Measurements from ENCODE around the gene MAN1A1. TPM values are rescaled to one million over a fixed set of nuclear protein-coding genes. Genes with fewer than 3 reads are reported as not detected.

MAN1A1 gene
- total RNA-seq, 1 experiment from 2014 or later = 5.7 TPM

DNA sequence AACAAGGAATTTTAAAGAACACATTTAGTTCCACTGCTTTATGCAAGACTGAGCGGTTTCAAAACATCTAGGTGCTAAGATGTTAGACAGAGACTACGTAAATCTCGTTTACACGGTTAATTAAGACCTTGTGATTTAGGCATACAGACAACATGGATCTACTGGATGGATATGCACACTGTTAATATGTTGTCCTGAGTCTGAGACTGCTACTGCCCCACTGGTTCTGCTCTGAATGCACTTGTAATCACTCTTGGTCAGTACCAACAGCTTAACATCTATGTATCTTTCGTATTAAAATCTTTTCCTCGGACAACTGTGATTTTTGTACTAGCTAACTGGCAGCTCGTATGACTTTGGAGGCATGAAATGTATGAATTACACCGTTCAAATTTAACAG, 3.1 kb downstream of the MAN1A1 start:
- DNase-seq (ENCODE audit: low spot score) = no peak

DNA sequence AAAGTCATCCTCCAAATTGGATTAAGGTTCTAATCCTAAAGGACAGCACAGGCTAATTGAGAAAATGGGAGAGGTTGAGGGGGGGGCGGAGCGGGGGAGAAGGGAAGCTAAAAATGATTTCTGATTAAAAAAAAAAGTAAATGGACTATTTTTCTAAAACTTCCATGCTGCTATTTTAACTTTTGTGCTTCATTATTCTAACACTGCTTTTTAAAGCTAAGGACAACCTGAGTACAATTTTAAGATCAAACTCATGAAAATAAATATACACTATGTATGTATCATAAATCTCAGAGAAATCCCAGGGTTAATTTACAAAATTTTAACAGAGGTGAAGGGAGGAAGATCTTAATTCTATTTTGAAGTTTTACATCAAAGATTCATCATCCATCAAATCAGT, 4.4 kb downstream of the MAN1A1 start:
- no peak for DNase-seq (ENCODE audit: low spot score)

DNA sequence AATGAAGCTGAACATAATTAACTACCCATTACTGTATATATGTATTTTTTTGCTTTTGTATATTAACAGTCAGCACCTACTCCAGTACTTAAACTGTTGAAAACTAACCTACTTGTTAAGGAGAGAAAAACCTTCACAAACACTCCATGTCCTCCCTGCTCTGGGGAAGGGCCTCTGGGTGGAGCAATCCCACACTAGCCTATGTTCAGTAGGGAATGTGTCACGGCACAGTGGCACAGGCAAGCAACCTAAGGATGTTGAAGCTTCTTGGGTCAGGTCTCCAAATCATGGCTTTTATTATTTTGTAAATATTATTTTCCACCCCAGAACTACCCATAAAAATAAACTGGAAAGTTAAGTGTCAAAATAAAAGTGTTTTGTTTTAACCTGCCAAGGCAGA, 5.3 kb downstream of the MAN1A1 start:
- no peak for DNase-seq (ENCODE audit: low spot score)

DNA sequence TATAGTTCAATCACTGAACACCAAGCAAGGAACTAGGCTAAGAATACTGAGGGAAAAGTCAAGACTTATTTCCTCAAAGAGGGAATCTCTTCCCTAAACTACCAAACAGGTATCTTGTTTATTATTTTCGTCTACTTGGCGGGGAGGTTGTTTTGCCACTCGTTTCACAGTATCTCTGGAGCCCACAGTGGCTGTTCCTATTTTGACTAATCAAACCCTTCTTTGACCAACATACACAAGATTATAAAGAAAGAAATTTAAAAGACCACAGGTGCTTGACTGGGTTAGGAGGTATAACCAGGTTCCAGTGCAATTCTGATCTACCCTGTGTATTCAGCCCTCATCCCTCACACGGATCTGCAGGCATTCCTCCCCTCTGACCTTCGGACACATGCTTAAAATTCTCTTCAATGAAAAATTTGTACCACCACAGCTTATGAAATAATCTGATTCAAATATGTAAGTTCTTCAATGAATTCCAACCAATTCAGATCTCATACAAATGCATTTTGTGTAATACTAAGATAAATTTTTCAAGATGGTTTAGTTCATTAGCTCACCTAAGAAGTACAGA, 5.9 kb downstream of the MAN1A1 start:
- no peak for DNase-seq (ENCODE audit: low spot score)

DNA sequence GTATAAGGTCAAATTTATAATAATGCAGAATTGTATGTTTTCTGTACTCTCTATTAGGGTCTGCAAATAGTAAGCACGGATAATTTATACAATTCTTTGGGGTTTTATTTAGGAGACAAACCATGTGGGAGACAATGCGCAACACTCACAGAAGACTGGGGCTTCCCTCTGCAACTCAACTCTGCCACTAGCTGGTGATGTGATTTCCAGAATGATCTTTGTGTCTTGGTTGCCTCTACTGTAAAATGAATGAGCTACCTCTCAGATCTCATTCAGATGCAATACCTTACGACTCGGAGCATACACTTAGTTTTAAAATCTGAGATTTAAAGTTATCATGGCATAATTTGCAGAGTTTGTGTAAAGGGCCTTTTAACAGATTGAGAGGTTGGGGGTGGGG, 6.4 kb downstream of the MAN1A1 start:
- DNase-seq (ENCODE audit: low spot score) = no peak

DNA sequence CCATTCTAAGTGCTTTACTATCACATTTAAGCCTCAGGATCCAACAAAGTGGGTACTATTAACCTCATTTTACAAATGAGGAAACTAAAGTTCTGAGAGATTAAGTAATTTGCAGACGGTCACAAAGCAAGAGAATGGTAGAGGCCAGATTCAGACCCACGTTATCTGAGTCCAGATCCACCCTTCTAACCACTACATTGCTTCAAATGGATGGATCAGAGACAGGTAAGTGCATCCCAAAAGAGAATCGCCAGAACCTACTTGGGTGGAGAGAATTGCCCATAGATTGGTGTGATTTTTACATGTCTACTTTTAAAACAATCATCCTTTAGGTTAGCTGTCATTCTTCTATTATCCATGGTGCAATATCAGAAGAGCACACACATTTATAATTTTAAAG, 7.1 kb downstream of the MAN1A1 start:
- no peak for DNase-seq (ENCODE audit: low spot score)

DNA sequence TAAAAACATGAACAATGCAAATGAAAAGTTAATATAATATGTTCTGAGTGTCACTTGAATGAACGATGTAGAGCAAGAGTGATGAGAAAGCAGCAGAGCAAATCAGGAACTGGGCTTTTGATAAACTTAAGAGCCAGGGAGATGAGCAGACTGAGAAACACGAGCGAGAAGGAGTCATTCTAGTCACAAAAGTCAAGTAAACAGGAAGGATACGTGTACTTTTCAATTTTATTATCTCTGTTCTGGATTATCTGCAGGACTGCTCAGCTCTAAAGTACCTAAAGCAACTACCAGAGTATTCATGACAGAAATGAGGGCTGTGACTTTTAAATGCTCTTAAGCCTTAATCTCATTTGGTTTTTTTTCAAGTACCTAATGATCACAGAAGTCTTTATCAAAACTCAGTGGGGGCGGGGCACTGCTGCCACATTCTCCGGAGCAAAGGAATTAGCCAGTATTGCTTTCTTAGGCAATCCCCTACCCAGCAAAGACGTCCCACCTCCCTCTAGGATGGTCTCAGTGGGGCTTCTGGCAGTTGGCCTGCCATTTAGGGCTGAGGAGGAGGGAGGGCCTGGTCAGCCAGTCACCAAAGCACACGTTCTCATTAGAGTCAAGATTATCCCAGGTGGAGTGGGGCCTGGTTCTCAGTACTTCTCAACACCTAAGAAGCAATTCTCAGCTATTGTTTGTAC, 8.6 kb downstream of the MAN1A1 start:
- no peak for DNase-seq (ENCODE audit: low spot score)

DNA sequence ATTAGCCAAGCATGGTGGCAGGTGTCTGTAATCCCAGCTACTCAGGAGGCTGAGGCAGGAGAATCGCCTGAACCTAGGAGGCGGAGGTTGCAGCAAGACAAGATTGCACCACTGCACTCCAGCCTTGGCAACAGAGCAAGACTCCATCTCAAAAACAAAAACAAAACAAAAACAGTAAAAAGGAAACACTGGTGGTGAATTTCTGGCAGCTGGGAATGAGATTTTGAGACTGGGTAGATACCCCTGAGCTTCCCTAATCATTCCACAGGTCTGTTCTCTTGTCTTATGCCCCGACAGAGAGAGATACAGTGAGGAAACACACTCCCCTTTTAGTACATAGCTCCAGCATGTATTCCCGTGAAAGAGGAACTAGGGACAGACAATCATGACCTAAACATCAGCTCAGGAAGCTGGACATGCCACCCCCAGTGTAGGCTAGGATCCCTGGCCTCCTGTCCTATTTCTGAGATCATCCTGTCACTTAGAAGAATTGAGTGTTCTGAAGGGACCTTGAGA, 9.6 kb downstream of the MAN1A1 start:
- DNase-seq (ENCODE audit: low spot score) = no peak

DNA sequence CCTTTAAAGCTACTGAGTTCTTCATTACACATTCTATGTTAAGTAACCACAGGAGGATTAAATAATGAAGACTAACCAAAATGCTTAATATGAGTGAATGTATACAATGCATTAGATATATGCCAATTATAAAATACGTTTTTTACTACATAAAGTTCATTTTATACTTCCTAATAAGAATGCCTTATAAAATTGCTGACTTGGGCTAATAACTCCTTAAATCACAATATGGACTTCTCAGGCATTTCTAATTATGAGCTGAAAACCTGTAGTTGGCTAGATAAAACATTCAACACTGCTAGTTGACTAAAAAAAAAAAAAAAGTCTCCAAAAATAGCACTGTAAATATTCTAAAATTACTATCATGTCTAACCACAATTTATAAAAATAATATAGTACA, 11.8 kb downstream of the MAN1A1 start:
- no peak for DNase-seq (ENCODE audit: low spot score)

DNA sequence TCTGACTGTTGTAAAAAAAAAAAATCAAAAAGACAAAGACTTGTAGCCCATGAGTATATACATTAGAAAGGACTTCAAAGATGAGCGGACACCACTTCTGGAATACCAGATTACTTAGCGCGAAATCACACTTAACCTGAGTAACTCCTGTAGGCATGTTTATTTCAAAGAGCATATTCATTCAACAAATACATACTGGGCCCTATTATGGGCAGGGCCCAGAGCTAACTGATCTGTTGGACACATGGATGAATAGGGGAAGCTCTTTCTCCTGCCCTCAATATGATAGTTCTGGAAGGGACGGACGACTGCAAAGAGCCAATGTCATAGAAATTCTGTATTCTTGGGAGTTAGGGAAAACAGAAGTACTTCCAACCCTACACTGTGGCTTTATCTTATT, 12.3 kb downstream of the MAN1A1 start:
- DNase-seq (ENCODE audit: low spot score) = no peak

DNA sequence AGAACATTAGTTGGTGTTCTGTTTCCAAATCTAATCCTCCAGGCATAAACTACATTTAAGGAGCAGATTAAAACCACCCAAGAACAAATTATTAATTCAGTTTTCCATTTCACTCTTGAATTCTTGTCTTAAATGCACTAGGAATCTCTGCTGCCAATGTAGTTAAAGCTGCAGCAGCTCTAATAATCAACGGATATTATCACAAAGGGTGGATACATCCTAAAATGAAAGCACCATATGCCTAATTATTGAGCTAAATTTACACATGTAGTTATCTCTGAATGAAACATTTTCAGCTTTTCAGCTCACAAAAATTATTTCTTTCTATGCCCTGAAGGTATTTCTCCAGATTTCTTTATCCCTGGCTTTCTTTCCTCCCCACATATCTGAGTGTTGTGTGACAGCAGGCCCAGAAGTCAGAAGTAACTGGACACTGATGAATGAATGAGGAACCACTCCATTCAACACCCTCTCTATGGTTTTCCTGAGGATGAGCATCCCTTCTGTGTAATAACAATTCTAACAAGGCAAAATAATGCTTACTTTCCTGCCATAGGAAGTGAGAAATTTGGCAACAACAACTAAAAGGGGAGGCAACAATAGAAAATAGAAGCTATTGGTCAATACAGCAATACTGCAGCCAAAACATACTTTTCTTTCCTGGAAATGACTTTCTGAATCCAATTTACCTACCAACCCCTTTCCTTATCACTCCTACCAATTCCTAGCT, 14.9 kb downstream of the MAN1A1 start:
- DNase-seq (ENCODE audit: low spot score) = no peak

DNA sequence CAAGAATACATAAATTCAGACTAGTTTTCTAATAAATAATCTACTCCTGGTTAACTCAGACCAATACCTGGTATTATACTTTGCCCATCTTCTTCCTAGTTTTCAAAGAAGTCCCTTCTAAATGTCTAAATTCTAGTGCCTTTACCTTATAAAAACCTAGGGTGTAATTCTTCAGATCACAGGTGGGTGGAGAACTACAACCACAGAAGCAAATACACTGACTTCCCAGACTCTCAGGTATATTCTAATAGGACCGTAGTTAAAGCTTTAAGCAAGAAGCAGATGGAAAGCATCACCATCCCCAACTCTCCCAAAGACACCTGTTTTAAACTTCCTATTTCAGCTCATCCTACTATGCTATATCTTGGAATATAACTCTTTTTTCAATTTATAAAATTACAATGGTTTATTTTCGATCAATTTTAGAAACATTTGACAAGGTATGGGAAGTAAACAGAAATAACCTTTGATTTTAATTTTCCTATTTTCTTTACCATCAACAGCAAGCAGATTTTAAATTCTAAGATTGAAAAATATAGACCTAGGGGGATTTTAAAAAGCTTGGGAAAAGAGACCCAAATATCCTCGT, 15.8 kb downstream of the MAN1A1 start:
- peak; percentile 4 for DNase-seq (ENCODE audit: low spot score)

DNA sequence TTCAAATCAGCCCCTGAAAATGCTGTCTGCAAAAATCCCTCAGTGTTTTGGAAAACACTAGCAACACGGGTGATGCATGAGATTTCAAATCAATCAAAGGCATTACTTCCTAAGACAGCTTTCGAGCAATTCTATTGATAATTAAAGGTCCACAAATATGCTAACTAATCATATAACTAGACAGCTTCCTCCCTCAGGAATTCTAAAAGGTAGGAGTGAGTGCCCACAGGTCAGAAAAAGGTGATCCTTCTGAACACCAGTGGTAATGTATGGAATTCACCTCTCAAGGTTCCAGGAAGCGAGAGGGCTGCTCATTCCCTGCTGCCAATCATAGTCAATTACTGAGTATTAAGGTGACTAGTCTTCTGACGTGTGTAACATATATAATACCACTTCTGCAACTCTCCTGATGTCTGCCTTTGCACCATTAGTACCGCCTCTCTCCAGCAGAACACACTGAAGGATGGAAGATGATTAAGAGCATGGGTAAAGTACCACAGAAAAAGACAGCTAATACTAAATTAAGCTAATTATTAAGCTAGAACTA, 16.4 kb downstream of the MAN1A1 start:
- DNase-seq (ENCODE audit: low spot score) = no peak

DNA sequence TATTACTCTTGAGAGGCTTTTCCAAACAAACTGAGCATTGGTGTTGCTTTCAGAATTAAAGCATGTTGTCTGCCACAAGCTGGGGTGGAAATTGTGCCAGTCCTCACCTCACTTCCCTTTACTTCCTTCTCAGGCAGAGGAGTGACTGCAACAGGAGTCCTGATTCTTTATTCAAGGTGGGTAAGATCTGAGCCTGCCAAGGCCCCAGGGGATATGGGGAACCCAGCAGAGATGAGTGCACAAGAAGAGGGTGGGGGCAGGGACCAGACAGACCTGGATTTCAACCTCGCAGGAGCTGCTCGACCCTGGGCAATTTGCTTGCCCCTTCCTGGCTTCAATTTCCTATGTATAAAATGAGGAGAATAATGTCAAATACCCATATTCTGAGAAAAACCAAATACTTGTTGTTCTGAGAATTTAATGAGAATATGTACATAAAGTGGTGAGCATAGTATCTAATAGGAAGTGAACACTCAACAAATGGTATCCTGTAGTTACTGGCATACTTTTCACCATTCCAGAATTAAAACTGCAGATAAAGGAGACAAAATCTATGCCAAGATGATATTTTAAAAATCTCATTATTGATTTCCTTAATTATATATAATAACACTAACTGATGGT, 17.8 kb downstream of the MAN1A1 start:
- DNase-seq (ENCODE audit: low spot score) = no peak

DNA sequence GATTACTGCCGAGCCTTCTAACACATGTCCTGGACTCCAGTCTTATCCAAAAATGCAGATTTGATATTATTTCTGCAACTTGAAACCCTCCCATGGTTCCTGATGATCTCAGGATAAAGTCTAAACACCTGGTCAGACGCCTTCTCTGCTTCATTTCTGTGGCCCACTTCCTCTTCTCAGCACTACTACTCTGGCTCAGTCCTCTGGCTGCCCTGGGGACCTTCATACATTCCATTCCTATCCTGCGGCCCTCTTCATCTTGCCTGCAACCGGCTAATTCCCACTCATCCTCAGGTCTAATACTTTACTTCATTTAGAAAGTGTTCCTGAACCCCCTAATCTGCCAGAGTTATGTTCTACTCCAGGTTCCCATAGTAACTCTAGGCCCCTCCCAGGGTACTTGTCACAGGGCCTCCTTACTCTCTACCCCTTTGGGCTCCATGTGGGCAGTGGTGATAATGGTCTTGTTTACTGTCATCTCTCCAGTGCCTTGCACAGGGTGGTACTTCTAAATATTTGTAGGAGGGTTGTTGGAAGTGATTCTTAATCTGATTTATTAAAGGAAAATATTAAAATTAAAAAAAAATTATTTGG, 18.9 kb downstream of the MAN1A1 start:
- DNase-seq (ENCODE audit: low spot score) = no peak

DNA sequence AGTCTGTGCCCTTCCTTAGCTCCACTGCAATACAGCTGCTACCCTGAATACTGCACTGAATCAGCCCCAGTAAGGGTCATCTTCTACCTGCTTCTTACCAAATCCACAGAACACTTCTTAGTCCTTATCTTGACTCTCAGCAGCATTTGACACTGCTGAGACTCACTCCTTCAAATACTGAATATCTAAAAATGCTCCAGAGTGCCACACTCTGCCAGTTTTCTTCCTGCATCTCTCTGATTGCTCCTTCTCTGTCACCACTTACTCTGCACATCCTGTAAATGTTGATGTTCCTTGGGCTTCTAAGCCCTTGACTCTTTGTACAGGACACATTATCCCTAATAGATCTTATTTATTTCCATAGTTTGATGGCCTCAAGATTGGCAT, 19.8 kb downstream of the MAN1A1 start:
- no peak for DNase-seq (ENCODE audit: low spot score)

DNA sequence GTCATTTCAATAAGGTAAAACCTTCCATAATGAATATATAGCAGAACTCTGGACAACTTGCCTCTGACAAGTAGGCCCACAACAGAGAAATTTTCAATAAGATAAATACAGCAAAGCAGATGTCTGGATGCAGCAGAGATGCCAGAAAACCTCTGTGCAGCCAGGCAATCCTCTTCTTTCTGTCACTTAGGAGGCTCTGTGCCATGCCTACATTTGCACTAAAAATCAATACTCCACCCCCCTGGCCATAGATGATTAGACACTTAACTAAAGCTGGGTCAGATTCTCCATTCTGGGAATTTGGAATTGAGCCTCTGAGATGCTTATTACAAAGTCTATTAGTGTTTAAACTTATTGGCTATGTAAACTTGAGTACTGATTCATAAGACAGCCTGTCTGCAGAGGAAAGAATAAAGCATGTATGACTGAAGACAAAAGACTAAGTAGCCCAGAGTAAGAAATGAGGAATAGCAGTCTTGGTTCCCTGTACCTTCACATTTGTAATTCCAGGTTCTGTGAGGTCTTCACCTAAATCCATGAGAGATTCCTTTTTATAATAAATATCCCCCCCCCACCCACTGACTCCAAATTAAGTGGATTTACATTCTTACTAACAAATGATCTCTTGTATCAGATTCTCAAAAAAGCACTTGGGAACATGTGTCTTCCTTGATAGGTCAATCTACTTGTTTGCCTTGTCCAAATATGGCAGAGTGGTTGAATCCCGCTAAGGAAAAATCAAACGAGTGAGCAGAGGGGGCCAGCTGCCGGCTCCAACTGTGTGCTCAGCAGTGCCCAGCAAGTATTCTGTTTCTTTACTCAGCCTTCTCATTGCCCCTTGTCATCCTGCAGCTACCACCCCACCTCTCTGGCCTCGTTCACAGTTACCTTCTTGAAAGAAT, 20.4 kb downstream of the MAN1A1 start:
- no peak for DNase-seq (ENCODE audit: low spot score)

DNA sequence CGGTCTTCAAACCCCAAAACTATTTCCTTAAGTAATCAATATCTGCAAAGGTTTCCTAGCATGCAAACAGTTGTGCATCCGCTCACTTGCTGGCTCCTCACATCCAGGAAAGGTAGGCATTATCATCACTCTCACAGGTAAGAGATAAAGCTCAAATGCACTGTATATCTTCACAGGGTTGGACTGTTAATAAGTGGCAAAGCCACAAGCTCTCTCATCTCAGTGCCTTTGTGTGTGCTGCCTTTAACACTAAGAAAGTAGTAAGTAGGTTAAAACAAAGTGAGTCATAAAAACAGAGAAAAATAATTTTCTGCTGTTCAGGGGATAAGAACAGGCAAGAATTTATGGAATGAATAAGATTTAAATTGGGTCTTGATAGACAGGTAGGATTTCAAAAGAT, 21.3 kb downstream of the MAN1A1 start:
- no peak for DNase-seq (ENCODE audit: low spot score)

DNA sequence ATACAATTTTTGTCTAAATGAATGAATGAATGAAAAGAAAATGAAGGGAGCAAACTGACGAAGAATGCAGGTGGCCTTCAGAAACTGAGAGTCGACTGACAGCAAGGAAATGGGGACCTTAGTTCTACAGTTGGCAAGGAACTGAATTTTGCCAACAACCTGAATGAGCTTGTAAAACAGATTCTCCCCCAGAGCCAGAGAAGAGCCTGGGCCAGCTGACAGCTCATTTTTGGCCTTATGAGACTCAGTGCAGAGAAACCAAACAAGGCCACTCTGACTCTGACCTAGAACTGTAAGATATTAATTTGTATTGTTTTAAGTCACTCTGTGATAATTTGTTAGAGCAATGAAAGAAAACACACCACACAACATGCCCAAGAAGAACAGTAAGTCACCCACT, 21.8 kb downstream of the MAN1A1 start:
- no peak for DNase-seq (ENCODE audit: low spot score)

DNA sequence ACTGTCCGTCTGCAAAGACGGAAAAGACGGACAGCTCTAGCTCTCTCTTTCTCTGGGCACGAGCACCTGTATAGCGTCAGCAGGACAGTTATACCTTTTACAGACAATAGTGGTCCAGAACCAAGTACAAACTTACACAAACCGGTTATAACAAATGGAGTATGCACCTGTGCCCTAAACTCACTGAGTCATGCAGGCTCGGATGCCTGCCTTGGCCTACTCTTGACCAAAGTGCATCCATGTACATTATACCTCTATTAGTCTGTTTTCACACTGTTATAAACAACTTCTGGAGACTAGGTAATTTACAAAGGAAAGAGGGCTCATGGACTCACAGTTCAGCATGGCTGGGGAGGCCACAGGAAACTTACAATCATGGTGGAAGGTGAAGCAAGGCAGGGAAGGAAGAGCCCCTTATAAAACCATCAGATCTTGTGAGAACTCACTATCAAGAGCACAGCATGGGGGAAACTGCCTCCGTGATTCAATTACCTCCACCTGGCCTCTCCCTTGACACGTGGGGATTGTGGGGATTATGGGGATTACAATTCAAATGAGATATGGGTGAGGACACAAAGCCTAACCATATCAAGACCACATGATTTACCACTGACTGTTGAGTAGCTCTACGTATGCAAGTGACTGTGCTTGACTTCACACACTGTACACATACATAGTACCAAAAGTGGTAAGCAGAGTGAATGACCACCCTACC, 23.1 kb downstream of the MAN1A1 start:
- DNase-seq (ENCODE audit: low spot score) = no peak
